Measurements from ENCODE around the gene GPATCH4. TPM values are rescaled to one million over a fixed set of nuclear protein-coding genes. Genes with fewer than 3 reads are reported as not detected.

GPATCH4 gene
- total RNA-seq, 1 experiment from 2014 or later, result 53.5 TPM

- CTCF ChIA-PET, result no interaction called here
- no TSS peak for BruUV-seq (replicated peaks)
Measured at GRCh38 chr1:156549831-156550230, 51.4 kb downstream of the GPATCH4 start.

GRCh38 chr1:156549390-156549789 lies 51.9 kb downstream of the GPATCH4 start:
- H3K9me3 ChIP-seq, result no peaks in the 10 kb centered on the region
- BruUV-seq (replicated peaks), result no TSS peak
- no peaks in the 10 kb centered on the region for H3K27me3 Mint-ChIP-seq (ENCODE audit: insufficient read depth, unreplicated experiment)
- H3K36me3 ChIP-seq (ENCODE audit: control insufficient read depth, insufficient read depth, low read length), result peaks cover 2% of the 10 kb centered on the region
- no peaks in the 10 kb centered on the region for H3K4me1 ChIP-seq
- H3K4me3 ChIP-seq (ENCODE audit: low read depth, low read length), result no peak overlapping the region
- ChIA-PET POLR2A (no interaction called here), CTCF (no interaction called here)
- peaks cover 5% of the 10 kb centered on the region for H3K4me1 Mint-ChIP-seq (ENCODE audit: low read depth, unreplicated experiment)
- no peaks in the 10 kb centered on the region for H3K27me3 ChIP-seq (replicated peaks; ENCODE audit: control insufficient read depth, insufficient read depth, low read length)
- intact Hi-C loops (cut with micrococcal nuclease; ENCODE audit: unreplicated experiment), result no loop called here
- H3K27ac Mint-ChIP-seq (ENCODE audit: unreplicated experiment), result no peak overlapping the region
- H3K36me3 Mint-ChIP-seq (ENCODE audit: insufficient read depth, unreplicated experiment), result peaks cover 22% of the 10 kb centered on the region
- no peak overlapping the region for H3K4me3 Mint-ChIP-seq (ENCODE audit: unreplicated experiment)
- TF ChIP-seq CTCF (IDR thresholded peaks at IDR 0.05; ENCODE audit: insufficient read depth in 1 of 2, low read depth in 1 of 2, low read length in 1 of 2, severe bottlenecking in 1 of 2, unreplicated experiment in 1 of 2), result no peak
- H3K9me3 Mint-ChIP-seq (ENCODE audit: unreplicated experiment), result no peaks in the 10 kb centered on the region
- DNase-seq, result peak in 1 of 2 experiments; percentile 21

More at GRCh38 chr1:156549831-156550230, 51.4 kb downstream of the GPATCH4 start:
- peaks cover 2% of the 10 kb centered on the region for H3K36me3 ChIP-seq (ENCODE audit: control insufficient read depth, insufficient read depth, low read length)
- no peak for DNase-seq
- H3K4me3 ChIP-seq (ENCODE audit: low read depth, low read length), result no peak overlapping the region
- Mint-ChIP-seq H3K27ac (ENCODE audit: unreplicated experiment) (no peak overlapping the region), H3K27me3 (ENCODE audit: insufficient read depth, unreplicated experiment) (no peaks in the 10 kb centered on the region), H3K36me3 (ENCODE audit: insufficient read depth, unreplicated experiment) (peaks cover 25% of the 10 kb centered on the region), H3K9me3 (ENCODE audit: unreplicated experiment) (no peaks in the 10 kb centered on the region), H3K4me1 (ENCODE audit: low read depth, unreplicated experiment) (peaks cover 3% of the 10 kb centered on the region), H3K4me3 (ENCODE audit: unreplicated experiment) (no peak overlapping the region)
- intact Hi-C loops (cut with micrococcal nuclease; ENCODE audit: unreplicated experiment), result no loop called here
- POLR2A ChIA-PET, result no interaction called here
- no peaks in the 10 kb centered on the region for H3K27me3 ChIP-seq (replicated peaks; ENCODE audit: control insufficient read depth, insufficient read depth, low read length)
- no peaks in the 10 kb centered on the region for H3K4me1 ChIP-seq
- H3K9me3 ChIP-seq, result no peaks in the 10 kb centered on the region
- no peak for TF ChIP-seq CTCF (IDR thresholded peaks at IDR 0.05; ENCODE audit: insufficient read depth in 1 of 2, low read depth in 1 of 2, low read length in 1 of 2, severe bottlenecking in 1 of 2, unreplicated experiment in 1 of 2)

GRCh38 chr1:156547982-156548381 lies 53.3 kb downstream of the GPATCH4 start:
- H3K9me3 Mint-ChIP-seq (ENCODE audit: unreplicated experiment), result no peaks in the 10 kb centered on the region
- peaks cover 2% of the 10 kb centered on the region for H3K36me3 ChIP-seq (ENCODE audit: control insufficient read depth, insufficient read depth, low read length)
- BruUV-seq (replicated peaks), result no TSS peak
- H3K27ac Mint-ChIP-seq (ENCODE audit: unreplicated experiment), result no peak overlapping the region
- no peaks in the 10 kb centered on the region for H3K27me3 ChIP-seq (replicated peaks; ENCODE audit: control insufficient read depth, insufficient read depth, low read length)
- intact Hi-C loops (cut with micrococcal nuclease; ENCODE audit: unreplicated experiment), result no loop called here
- H3K27me3 Mint-ChIP-seq (ENCODE audit: insufficient read depth, unreplicated experiment), result no peaks in the 10 kb centered on the region
- no peak for TF ChIP-seq CTCF (IDR thresholded peaks at IDR 0.05; ENCODE audit: insufficient read depth in 1 of 2, low read depth in 1 of 2, low read length in 1 of 2, severe bottlenecking in 1 of 2, unreplicated experiment in 1 of 2)
- H3K4me1 Mint-ChIP-seq (ENCODE audit: low read depth, unreplicated experiment), result peaks cover 11% of the 10 kb centered on the region
- no peak overlapping the region for H3K4me3 ChIP-seq (ENCODE audit: low read depth, low read length)
- H3K4me3 Mint-ChIP-seq (ENCODE audit: unreplicated experiment), result no peak overlapping the region
- no peaks in the 10 kb centered on the region for H3K9me3 ChIP-seq
- peaks cover 13% of the 10 kb centered on the region for H3K36me3 Mint-ChIP-seq (ENCODE audit: insufficient read depth, unreplicated experiment)
- DNase-seq, result no peak
- ChIA-PET POLR2A (no interaction called here), CTCF (interaction anchor here (0.6 kb wide), 1 partner anchor 345 kb away, joined by 3 read pairs; no protein-coding TSS in a partner anchor)
- H3K4me1 ChIP-seq, result peaks cover 5% of the 10 kb centered on the region; the same call in 1 of the 2 replicates

Data from Caco-2 (cell line).